Measurements from ENCODE around the gene CRY2.

DNA sequence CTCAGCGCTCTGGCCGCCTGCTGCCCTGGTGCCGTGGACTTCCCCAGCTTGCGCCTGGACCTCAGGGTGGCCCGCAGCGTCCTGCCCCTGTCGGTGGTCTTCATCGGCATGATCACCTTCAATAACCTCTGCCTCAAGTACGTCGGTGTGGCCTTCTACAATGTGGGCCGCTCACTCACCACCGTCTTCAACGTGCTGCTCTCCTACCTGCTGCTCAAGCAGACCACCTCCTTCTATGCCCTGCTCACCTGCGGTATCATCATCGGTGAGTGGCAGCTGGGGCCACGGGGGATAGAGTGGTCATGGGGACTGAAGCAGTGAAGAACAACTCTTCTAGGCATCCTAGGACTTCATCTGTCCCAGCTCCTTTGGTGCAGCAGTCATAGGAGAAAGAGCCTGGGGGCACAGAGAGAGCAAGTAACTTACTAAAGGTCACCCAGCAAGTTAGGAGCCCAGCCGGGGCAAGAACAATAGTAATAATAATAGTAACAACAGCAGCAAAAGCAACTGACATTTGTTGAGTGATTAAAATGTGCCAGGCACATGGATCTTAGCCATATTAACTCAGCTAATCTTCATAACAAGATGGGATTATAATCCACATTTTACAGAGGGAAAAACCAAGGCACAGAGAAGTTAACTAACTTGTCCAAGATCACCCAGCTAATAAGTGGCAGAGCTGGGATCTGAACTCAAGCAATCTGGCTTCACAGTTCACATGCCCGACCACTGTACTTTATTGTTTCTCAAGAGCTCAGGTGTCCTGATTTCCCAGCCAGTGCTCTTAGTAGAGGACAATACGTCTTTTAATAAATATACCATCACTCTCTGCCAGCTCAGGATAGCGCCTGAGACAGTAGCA is 41.0 kb upstream of the CRY2 start:
- TF ChIP-seq, protein P1, sequence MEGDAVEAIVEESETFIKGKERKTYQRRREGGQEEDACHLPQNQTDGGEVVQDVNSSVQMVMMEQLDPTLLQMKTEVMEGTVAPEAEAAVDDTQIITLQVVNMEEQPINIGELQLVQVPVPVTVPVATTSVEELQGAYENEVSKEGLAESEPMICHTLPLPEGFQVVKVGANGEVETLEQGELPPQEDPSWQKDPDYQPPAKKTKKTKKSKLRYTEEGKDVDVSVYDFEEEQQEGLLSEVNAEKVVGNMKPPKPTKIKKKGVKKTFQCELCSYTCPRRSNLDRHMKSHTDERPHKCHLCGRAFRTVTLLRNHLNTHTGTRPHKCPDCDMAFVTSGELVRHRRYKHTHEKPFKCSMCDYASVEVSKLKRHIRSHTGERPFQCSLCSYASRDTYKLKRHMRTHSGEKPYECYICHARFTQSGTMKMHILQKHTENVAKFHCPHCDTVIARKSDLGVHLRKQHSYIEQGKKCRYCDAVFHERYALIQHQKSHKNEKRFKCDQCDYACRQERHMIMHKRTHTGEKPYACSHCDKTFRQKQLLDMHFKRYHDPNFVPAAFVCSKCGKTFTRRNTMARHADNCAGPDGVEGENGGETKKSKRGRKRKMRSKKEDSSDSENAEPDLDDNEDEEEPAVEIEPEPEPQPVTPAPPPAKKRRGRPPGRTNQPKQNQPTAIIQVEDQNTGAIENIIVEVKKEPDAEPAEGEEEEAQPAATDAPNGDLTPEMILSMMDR (IDR thresholded peaks at IDR 0.05; ENCODE audit: low read depth, low read length) = no peak
- no peak for TF ChIP-seq POLR2A (IDR thresholded peaks at IDR 0.05; ENCODE audit: extremely low read depth, insufficient read length)
